NB4 (cell line): ENCODE results near the gene SCLT1.

Source experiments
- TF ChIP-seq, protein P1 (sequence below): IDR thresholded peaks from one replicate; pipeline ENCODE4 v1.5.1; 2012; ENCODE audit warnings: low read depth, low read length
- TF ChIP-seq, protein P2 (sequence below): IDR thresholded peaks from 2 replicates; pipeline ENCODE4 v1.6.1; 2011; ENCODE audit warnings: low read depth, low read length

DNA sequence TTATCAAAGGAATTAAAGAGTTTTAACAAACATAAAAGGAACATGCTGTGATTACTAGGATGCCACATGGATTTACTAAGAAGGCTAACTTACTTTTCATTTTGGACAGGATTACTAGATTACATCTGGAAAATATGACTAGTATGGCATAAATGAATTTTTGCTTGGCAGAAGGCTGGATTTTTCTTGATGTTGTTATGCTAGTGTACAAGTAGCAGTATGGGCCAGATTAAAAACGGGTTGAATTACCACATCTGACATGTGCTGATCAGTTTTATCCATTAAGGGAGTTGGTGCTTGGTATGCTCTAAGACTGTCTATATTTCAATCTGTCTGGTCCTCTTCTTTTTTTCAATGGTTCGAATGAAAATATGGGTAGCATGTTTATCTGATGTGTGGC is 213.4 kb downstream of the SCLT1 start:
- TF ChIP-seq, protein P1, sequence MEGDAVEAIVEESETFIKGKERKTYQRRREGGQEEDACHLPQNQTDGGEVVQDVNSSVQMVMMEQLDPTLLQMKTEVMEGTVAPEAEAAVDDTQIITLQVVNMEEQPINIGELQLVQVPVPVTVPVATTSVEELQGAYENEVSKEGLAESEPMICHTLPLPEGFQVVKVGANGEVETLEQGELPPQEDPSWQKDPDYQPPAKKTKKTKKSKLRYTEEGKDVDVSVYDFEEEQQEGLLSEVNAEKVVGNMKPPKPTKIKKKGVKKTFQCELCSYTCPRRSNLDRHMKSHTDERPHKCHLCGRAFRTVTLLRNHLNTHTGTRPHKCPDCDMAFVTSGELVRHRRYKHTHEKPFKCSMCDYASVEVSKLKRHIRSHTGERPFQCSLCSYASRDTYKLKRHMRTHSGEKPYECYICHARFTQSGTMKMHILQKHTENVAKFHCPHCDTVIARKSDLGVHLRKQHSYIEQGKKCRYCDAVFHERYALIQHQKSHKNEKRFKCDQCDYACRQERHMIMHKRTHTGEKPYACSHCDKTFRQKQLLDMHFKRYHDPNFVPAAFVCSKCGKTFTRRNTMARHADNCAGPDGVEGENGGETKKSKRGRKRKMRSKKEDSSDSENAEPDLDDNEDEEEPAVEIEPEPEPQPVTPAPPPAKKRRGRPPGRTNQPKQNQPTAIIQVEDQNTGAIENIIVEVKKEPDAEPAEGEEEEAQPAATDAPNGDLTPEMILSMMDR = no peak
- TF ChIP-seq, protein P2, sequence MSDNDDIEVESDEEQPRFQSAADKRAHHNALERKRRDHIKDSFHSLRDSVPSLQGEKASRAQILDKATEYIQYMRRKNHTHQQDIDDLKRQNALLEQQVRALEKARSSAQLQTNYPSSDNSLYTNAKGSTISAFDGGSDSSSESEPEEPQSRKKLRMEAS = no peak
